PC-3 (cell line): Measurements from ENCODE around the gene MTPN. TPM values are rescaled to one million over a fixed set of nuclear protein-coding genes. Genes with fewer than 3 reads are reported as not detected.

Source experiments
- ATAC-seq: fragments of 200-7000 bp; cut with Tn5 transposase; 2 replicates; pipeline ENCODE4 v1.9.1; 2020; ENCODE audit warnings: mild to moderate bottlenecking, moderate library complexity
- BruUV-seq: library from RNA; stranded (reverse); fragments of 400-500 nt; replicated peaks from 2 replicates; lab custom pipeline; 2021; lab: Mats Ljungman, UMichigan
- CTCF ChIA-PET: fragments of 300-600 bp; sonication (Branson Sonifier 250); formaldehyde crosslinking; loops from one replicate; lab custom pipeline; 2022; ENCODE audit warnings: antibody characterized with exemption; lab: Charles Lee
- POLR2A ChIA-PET: fragments of 300-600 bp; sonication (Branson Sonifier 250); formaldehyde crosslinking; loops from one replicate; lab custom pipeline; 2022; ENCODE audit warnings: antibody characterized with exemption; ENCODE audit not compliant: unreplicated experiment; lab: Charles Lee
- DNase-seq: peaks from one replicate; pipeline ENCODE4 v3.0.0-alpha.2; 2015
- H2AFZ ChIP-seq: fragments of 300-600 bp; sonication (generic); 2 replicates; pipeline ENCODE4 v1.6.0; 2016; ENCODE audit warnings: antibody characterized with exemption, low read length
- H3F3A ChIP-seq: fragments of 300-600 bp; sonication (generic); one replicate; pipeline ENCODE4 v1.6.0; 2017; ENCODE audit warnings: antibody characterized with exemption, low read length, control low read depth, mild to moderate bottlenecking; ENCODE audit not compliant: unreplicated experiment
- H3K27ac ChIP-seq: fragments of 300-600 bp; sonication (generic); 2 replicates; pipeline ENCODE4 v1.5.1; 2016; ENCODE audit warnings: mild to moderate bottlenecking, low read length
- H3K27me3 ChIP-seq: fragments of 300-600 bp; sonication (generic); 2 replicates; pipeline ENCODE4 v1.6.1; 2016; ENCODE audit warnings: low read length, mixed read lengths
- H3K36me3 ChIP-seq: fragments of 300-600 bp; sonication (generic); 2 replicates; pipeline ENCODE4 v1.6.1; 2016; ENCODE audit warnings: low read depth, mixed run types, low read length, mixed read lengths
- H3K4me1 ChIP-seq: fragments of 300-600 bp; sonication (generic); 2 replicates; pipeline ENCODE4 v1.5.1; 2016; ENCODE audit warnings: low read length; ENCODE audit not compliant: insufficient read depth
- H3K4me2 ChIP-seq: fragments of 300-600 bp; sonication (generic); 2 replicates; pipeline ENCODE4 v1.6.0; 2016; ENCODE audit warnings: low read length
- H3K4me3 ChIP-seq: fragments of 300-600 bp; sonication (generic); 2 replicates; pipeline ENCODE4 v1.5.1; 2016; ENCODE audit warnings: mild to moderate bottlenecking, low read length, mixed read lengths
- H3K79me2 ChIP-seq: fragments of 300-600 bp; sonication (generic); 2 replicates; pipeline ENCODE4 v1.6.1; 2017; ENCODE audit warnings: low read length, mixed read lengths
- H3K9ac ChIP-seq: fragments of 300-600 bp; sonication (generic); 2 replicates; pipeline ENCODE4 v1.6.0; 2016; ENCODE audit warnings: mild to moderate bottlenecking, low read length
- H3K9me2 ChIP-seq: fragments of 300-600 bp; sonication (generic); replicated peaks from 2 replicates; pipeline ENCODE4 v1.6.1; 2016; ENCODE audit warnings: mixed run types, low read length, mixed read lengths
- H3K9me3 ChIP-seq: fragments of 300-600 bp; sonication (generic); 2 replicates; pipeline ENCODE4 v1.6.1; 2016; ENCODE audit warnings: low read length, mixed read lengths
- H4K20me1 ChIP-seq: fragments of 300-600 bp; sonication (generic); 2 replicates; pipeline ENCODE4 v1.6.1; 2016; ENCODE audit warnings: low read length, mixed read lengths
- EZH2 ChIP-seq: fragments of 300-600 bp; sonication (generic); IDR thresholded peaks from one replicate; pipeline ENCODE4 v1.6.1; 2017; ENCODE audit warnings: antibody characterized with exemption, mild to moderate bottlenecking, low read length; ENCODE audit not compliant: unreplicated experiment
- EZH2phosphoT487 ChIP-seq: fragments of 300-600 bp; sonication (generic); IDR thresholded peaks from 2 replicates; pipeline ENCODE4 v1.6.1; 2018; ENCODE audit warnings: mild to moderate bottlenecking, antibody characterized with exemption, low read length, borderline replicate concordance
- intact Hi-C: fragments of 100-400 bp; cut with micrococcal nuclease; formaldehyde crosslinking; loops from 2 replicates; pipeline ENCODE4 v1.9.0; 2023
- total RNA-seq: library from RNA; depleted of rRNA; stranded (reverse); fragments of >200 nt; gene quantifications from 2 replicates; pipeline ENCODE4 v1.2.3, GENCODE V29; 2014
- TF ChIP-seq, protein P1 (sequence below): fragments of 300-600 bp; sonication (generic); conservative IDR thresholded peaks from 2 replicates; pipeline ENCODE4 v1.5.1; 2017; ENCODE audit warnings: antibody characterized with exemption, low read depth, mild to moderate bottlenecking, low read length

The MTPN gene
- total RNA-seq, 1 experiment from 2014 or later: 96.0 TPM

GRCh38 chr7:135975166-135975565 is 2.0 kb downstream of the MTPN start:
- Histone ChIP-seq H3K36me3 (peaks cover 16% of the 10 kb centered on the region; the same call in 1 of the 2 replicates), H3K4me3 (peak overlapping the region; percentile 100), H3K9me3 (no peaks in the 10 kb centered on the region), H3K79me2 (peaks cover 67% of the 10 kb centered on the region), H4K20me1 (peaks cover 38% of the 10 kb centered on the region), H3K9ac (no peak overlapping the region), H3F3A (no peaks in the 10 kb centered on the region), H2AFZ (no peak overlapping the region), H3K27me3 (no peaks in the 10 kb centered on the region), H3K27ac (no peak overlapping the region), H3K9me2 (no peaks in the 10 kb centered on the region), H3K4me2 (peak overlapping the region; percentile 95), H3K4me1 (peaks cover 21% of the 10 kb centered on the region)
- intact Hi-C loops: loop anchor here (5.0 kb wide), 1 partner anchor 313 kb away; the partner anchor contains the start of gene STMP1
- ChIA-PET POLR2A (no interaction called here), CTCF (no interaction called here)
- DNase-seq (no peak), ATAC-seq (no peak)
- TF ChIP-seq, protein P1, sequence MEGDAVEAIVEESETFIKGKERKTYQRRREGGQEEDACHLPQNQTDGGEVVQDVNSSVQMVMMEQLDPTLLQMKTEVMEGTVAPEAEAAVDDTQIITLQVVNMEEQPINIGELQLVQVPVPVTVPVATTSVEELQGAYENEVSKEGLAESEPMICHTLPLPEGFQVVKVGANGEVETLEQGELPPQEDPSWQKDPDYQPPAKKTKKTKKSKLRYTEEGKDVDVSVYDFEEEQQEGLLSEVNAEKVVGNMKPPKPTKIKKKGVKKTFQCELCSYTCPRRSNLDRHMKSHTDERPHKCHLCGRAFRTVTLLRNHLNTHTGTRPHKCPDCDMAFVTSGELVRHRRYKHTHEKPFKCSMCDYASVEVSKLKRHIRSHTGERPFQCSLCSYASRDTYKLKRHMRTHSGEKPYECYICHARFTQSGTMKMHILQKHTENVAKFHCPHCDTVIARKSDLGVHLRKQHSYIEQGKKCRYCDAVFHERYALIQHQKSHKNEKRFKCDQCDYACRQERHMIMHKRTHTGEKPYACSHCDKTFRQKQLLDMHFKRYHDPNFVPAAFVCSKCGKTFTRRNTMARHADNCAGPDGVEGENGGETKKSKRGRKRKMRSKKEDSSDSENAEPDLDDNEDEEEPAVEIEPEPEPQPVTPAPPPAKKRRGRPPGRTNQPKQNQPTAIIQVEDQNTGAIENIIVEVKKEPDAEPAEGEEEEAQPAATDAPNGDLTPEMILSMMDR: no peak
- TF ChIP-seq EZH2phosphoT487: no peak
- BruUV-seq: no TSS peak

DNA sequence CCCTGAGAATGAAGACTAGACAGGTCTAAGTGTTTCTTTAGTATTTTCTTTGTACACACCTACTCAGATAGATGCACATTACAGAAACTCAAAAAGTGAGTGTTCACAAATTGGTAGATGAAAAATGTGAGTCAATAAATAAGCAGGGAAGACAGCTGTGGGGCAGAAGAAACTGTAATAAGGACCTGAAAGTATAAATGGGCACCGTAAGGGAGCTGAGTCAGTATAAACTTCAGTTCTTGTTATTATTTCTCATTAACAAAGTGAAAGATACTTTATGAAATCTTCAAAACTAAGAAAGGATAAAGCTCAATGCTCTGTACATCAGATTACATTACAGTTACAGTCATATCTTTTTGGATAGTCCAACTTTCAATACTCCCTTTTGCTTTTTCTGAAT is 2.5 kb downstream of the MTPN start:
- no peak overlapping the region for H3K9ac ChIP-seq
- BruUV-seq: no TSS peak
- no peaks in the 10 kb centered on the region for H3F3A ChIP-seq
- peaks cover 20% of the 10 kb centered on the region; the same call in 1 of the 2 replicates for H3K36me3 ChIP-seq
- H3K27me3 ChIP-seq: no peaks in the 10 kb centered on the region
- ChIA-PET POLR2A (no interaction called here), CTCF (no interaction called here)
- H3K79me2 ChIP-seq: peaks cover 72% of the 10 kb centered on the region
- no peaks in the 10 kb centered on the region for H3K9me2 ChIP-seq
- peak overlapping the region; percentile 95 for H3K4me2 ChIP-seq
- H4K20me1 ChIP-seq: peaks cover 42% of the 10 kb centered on the region
- H3K4me1 ChIP-seq: peaks cover 16% of the 10 kb centered on the region
- TF ChIP-seq EZH2: no peak
- TF ChIP-seq EZH2phosphoT487: no peak
- TF ChIP-seq, protein P1: no peak
- H3K27ac ChIP-seq: no peak overlapping the region
- no peak overlapping the region for H2AFZ ChIP-seq
- no peak for ATAC-seq
- no peak overlapping the region for H3K4me3 ChIP-seq
- DNase-seq: no peak
- H3K9me3 ChIP-seq: no peaks in the 10 kb centered on the region
- intact Hi-C loops: loop anchor here (5.0 kb wide), 1 partner anchor 312 kb away; the partner anchor contains the start of gene STMP1

- Histone ChIP-seq H4K20me1 (peaks cover 47% of the 10 kb centered on the region), H3K79me2 (peaks cover 93% of the 10 kb centered on the region), H2AFZ (no peak overlapping the region), H3K36me3 (peaks cover 23% of the 10 kb centered on the region; the same call in 1 of the 2 replicates), H3K4me3 (no peak overlapping the region), H3K9ac (no peak overlapping the region), H3K27me3 (no peaks in the 10 kb centered on the region), H3K4me1 (peaks cover 9% of the 10 kb centered on the region), H3K27ac (no peak overlapping the region), H3K9me2 (no peaks in the 10 kb centered on the region), H3F3A (no peaks in the 10 kb centered on the region), H3K4me2 (no peak overlapping the region), H3K9me3 (no peaks in the 10 kb centered on the region)
- no TSS peak for BruUV-seq
- intact Hi-C loops: no loop called here
- ChIA-PET POLR2A (no interaction called here), CTCF (no interaction called here)
- TF ChIP-seq, protein P1: no peak
- TF ChIP-seq EZH2: no peak
- no peak for TF ChIP-seq EZH2phosphoT487
- DNase-seq (no peak), ATAC-seq (no peak)
Measured at GRCh38 chr7:135971366-135971725, 5.8 kb downstream of the MTPN start.
